GM10248 (cell line): ENCODE measurements around the gene CCR3.

Experiments
- CTCF ChIA-PET: fragments of 300-600 bp; sonication (Branson Sonifier 250); formaldehyde crosslinking; extraction: SDS; loops from one replicate; lab custom pipeline; 2021; ENCODE audit warnings: antibody characterized with exemption; lab: Yijun Ruan, JAX
- POLR2A ChIA-PET: fragments of 350-650 bp; sonication (Branson Sonifier 250); formaldehyde crosslinking; extraction: SDS; loops from one replicate; lab custom pipeline; 2020; ENCODE audit warnings: antibody characterized with exemption; lab: Yijun Ruan, JAX
- DNase-seq: peaks from one replicate; pipeline ENCODE4 v3.0.0; 2012; ENCODE audit errors: extremely low spot score
- TF ChIP-seq, protein P1 (sequence below): IDR thresholded peaks from 2 replicates; pipeline ENCODE4 v1.5.1; 2012; ENCODE audit warnings: mild to moderate bottlenecking, low read depth; ENCODE audit errors: extremely low read depth, missing control alignments, control extremely low read depth

The CCR3 gene

GRCh38 chr3:46283881-46284450 lies 41.7 kb downstream of the CCR3 start:
- POLR2A ChIA-PET, result no interaction called here
- DNase-seq, result no peak
- CTCF ChIA-PET, result interaction anchor here (1.4 kb wide), 1 partner anchor 12 kb away, joined by 4 read pairs; no protein-coding TSS in a partner anchor
- TF ChIP-seq, protein P1, sequence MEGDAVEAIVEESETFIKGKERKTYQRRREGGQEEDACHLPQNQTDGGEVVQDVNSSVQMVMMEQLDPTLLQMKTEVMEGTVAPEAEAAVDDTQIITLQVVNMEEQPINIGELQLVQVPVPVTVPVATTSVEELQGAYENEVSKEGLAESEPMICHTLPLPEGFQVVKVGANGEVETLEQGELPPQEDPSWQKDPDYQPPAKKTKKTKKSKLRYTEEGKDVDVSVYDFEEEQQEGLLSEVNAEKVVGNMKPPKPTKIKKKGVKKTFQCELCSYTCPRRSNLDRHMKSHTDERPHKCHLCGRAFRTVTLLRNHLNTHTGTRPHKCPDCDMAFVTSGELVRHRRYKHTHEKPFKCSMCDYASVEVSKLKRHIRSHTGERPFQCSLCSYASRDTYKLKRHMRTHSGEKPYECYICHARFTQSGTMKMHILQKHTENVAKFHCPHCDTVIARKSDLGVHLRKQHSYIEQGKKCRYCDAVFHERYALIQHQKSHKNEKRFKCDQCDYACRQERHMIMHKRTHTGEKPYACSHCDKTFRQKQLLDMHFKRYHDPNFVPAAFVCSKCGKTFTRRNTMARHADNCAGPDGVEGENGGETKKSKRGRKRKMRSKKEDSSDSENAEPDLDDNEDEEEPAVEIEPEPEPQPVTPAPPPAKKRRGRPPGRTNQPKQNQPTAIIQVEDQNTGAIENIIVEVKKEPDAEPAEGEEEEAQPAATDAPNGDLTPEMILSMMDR, result no peak

GRCh38 chr3:46284981-46285683 lies 42.9 kb downstream of the CCR3 start:
- DNase-seq, result no peak
- CTCF ChIA-PET, result interaction anchor here (0.8 to 1.4 kb wide), 4 partner anchors 9 to 87 kb away, joined by 3 to 5 read pairs (median 4); no protein-coding TSS in a partner anchor

DNA sequence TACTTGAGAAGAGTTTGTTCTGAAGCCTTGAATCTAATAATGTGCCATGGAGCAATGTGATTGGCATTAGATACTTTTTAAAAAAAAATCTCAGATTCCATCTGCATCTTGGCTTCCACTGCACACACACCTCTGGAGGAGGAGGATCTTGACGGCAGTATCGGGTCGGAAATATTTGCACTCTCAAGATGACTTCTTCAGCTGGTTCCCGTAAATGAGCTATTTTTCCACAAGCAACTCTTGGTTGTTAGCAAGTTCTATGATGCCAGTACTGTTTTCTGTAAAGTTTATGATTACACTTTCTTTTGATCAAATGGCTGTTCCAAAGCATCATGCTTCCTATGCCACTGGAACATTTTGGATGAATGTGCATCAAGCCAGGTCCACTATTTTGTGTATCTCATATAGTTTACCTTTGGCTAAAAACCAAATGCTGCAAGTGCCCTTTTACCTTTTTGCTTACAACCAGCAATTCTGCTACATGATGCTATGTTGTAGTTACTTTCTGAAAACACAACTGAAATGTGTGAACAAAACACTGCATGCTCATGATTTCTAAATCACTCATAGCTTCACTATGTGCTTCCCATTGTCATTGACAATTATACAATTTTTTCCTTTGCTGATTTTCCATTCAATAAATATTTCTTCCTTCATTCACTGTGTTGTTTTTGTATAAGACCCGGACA lies 43.8 kb downstream of the CCR3 start:
- CTCF ChIA-PET, result interaction anchor here (1.0 to 1.4 kb wide), 2 partner anchors 51 to 86 kb away, joined by 3 to 4 read pairs; no protein-coding TSS in a partner anchor
- TF ChIP-seq, protein P1, result no peak
- POLR2A ChIA-PET, result no interaction called here

More at GRCh38 chr3:46284981-46285683, 42.9 kb downstream of the CCR3 start:
- POLR2A ChIA-PET, result no interaction called here
- TF ChIP-seq, protein P1, result no peak

DNA sequence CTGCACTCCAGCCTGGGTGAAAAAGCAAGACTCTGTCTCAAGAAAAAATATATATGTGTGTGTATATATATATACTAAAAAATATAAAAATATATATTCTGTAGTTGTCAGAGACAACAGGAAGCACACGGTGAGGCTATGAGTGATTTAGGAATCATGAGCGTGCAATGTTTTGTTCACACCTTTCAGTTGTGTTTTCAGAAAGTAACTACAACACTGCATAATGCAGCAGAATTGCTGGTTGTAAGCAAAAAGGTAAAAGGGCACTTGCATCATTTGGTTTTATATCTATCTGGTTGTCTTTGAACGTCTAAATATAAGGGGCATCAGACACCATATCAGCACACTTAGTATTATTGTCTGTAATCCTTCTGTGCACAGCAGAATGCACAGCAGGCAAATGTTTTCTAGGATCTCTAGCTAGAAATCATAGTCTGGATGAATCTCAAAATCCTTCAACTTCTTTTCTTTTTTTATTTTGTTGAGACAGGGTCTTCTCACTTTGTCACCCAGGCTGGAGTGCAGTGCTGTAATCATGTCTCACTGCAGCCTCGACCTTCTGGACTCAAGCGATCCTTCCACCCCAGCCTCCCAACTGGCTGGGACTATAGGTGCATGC lies 44.8 kb downstream of the CCR3 start:
- ChIA-PET CTCF (interaction anchor here (1.5 to 2.4 kb wide), 2 partner anchors 11 to 208 kb away, joined by 3 to 7 read pairs; no protein-coding TSS in a partner anchor), POLR2A (no interaction called here)
- DNase-seq, result no peak
- TF ChIP-seq, protein P1, result no peak

More for the DNA sequence above, 43.8 kb downstream of the CCR3 start:
- DNase-seq, result no peak

DNA sequence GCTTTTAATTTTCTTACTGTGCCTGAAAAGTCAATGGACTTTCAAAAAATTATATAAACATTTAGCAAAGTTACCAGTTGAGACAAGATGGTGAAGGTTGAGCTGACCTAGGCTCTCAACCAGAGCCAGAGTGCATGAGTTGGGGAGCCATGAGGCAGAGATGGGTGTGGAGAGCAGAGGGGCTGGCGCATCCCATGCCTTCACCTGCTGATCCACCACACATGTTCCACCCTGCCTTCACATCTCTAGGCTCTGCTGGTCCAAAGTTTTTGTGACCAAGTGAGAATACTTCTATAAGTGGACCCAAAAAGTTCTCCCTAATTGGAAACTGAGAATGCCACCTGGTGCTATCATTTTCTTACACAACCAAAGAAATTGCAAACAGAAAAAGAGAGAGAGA lies 47.3 kb downstream of the CCR3 start:
- ChIA-PET CTCF (interaction anchor here (0.8 to 2.4 kb wide), 2 partner anchors 13 kb away, joined by 4 to 7 read pairs; no protein-coding TSS in a partner anchor), POLR2A (no interaction called here)
- DNase-seq, result no peak
- TF ChIP-seq, protein P1, result no peak

- POLR2A ChIA-PET, result no interaction called here
- no peak for DNase-seq
These were observed 47.7 kb downstream of the CCR3 start for GRCh38 chr3:46289966-46290365.

More at GRCh38 chr3:46289966-46290365, 47.7 kb downstream of the CCR3 start:
- CTCF ChIA-PET, result interaction anchor here (0.8 kb wide), 1 partner anchor 14 kb away, joined by 4 read pairs; no protein-coding TSS in a partner anchor
- TF ChIP-seq, protein P1, result no peak
